ENCODE data around the gene TGIF2.
"Not testable (repeated sequence)": the region's sequence is repeated elsewhere in the genome, so short reads cannot be mapped to it uniquely, and the experiment has no call there.

DNA sequence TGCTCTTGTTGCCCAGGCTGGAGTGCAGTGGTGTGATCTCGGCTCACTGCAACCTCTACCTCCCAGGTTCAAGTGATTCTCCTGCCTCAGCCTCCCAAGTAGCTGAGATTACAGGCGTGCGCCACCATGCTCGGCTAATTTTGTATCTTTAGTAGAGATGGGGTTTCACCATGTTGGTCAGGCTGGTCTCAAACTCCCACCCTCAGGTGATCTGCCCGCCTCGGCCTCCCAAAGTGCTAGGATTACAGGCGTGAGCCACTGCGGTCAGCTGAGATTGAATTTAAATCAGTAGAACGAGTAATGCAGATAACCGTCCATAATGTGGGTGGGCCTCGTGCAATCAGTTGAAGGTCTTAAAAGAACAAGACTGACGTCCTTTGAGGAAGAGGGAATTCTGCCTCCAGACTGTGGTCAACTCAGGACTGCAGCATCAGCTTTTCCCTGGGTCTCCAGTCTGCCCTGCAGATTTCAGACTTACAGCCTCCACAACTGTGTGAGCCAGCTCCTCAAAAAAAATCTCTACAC is 65.5 kb downstream of the TGIF2 start:
- TF ChIP-seq, protein P1, sequence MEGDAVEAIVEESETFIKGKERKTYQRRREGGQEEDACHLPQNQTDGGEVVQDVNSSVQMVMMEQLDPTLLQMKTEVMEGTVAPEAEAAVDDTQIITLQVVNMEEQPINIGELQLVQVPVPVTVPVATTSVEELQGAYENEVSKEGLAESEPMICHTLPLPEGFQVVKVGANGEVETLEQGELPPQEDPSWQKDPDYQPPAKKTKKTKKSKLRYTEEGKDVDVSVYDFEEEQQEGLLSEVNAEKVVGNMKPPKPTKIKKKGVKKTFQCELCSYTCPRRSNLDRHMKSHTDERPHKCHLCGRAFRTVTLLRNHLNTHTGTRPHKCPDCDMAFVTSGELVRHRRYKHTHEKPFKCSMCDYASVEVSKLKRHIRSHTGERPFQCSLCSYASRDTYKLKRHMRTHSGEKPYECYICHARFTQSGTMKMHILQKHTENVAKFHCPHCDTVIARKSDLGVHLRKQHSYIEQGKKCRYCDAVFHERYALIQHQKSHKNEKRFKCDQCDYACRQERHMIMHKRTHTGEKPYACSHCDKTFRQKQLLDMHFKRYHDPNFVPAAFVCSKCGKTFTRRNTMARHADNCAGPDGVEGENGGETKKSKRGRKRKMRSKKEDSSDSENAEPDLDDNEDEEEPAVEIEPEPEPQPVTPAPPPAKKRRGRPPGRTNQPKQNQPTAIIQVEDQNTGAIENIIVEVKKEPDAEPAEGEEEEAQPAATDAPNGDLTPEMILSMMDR (conservative IDR thresholded peaks at IDR 0.05; ENCODE audit: low read depth, low read length), result not testable (repeated sequence)
- TF ChIP-seq POLR2A (IDR thresholded peaks at IDR 0.05; ENCODE audit: low read depth, low read length); RAD21 (IDR thresholded peaks at IDR 0.05; ENCODE audit: low read length); CHD1 (IDR thresholded peaks at IDR 0.05; ENCODE audit: low read depth, low read length); SMC3 (IDR thresholded peaks at IDR 0.05; ENCODE audit: low read depth, low read length); MAFK (IDR thresholded peaks at IDR 0.05; ENCODE audit: low read depth, low read length); CEBPB (IDR thresholded peaks at IDR 0.05; ENCODE audit: low read depth, low read length): not testable (repeated sequence)

All from IMR-90 (cell line).